Stimulated activated naive CD4-positive, alpha-beta T cell treated with Interleukin-2 at 50 U/mL for 16 hours (primary cell): ENCODE results near the gene ATXN1.
"Not testable (repeated sequence)": the region's sequence is repeated elsewhere in the genome, so short reads cannot be mapped to it uniquely, and the experiment has no call there.

Experiments used
- DNase-seq: peaks from one replicate; lab custom pipeline; 2025; lab: John Stamatoyannopoulos, UW

The ATXN1 gene

GRCh38 chr6:16274885-16275589 lies 486.2 kb downstream of the ATXN1 start:
- DNase-seq, result no peak

GRCh38 chr6:16274483-16274882 lies 486.8 kb downstream of the ATXN1 start:
- no peak for DNase-seq

- DNase-seq, result no peak
Measured at GRCh38 chr6:16273256-16273655, 488.0 kb downstream of the ATXN1 start.

DNA sequence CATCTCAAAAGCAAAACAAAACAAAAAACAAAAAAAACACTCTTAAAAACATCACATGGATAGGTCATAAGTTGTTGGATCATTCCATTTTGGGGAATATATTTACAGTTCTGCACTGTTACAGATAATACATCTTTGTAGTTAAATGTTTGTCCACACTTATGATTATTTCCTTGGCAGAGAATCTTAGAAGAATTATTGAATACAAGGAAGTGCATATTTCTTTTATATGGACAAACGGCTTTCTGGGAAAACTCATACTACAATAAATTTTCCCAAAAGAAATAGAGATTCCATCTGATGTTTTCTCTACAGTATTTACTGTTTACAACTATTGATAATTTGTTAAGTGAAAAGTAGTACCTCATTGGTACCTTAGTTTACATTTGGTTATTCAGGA lies 489.1 kb downstream of the ATXN1 start:
- DNase-seq, result no peak

- no peak for DNase-seq
Measured at GRCh38 chr6:16271428-16271827, 489.8 kb downstream of the ATXN1 start.

GRCh38 chr6:16270178-16270794 lies 491.0 kb downstream of the ATXN1 start:
- DNase-seq, result no peak

- DNase-seq, result not testable (repeated sequence)
Measured at GRCh38 chr6:16269442-16270070, 491.7 kb downstream of the ATXN1 start.

GRCh38 chr6:16267428-16268263 lies 493.6 kb downstream of the ATXN1 start:
- no peak for DNase-seq

- DNase-seq, result no peak
Measured at GRCh38 chr6:16265351-16266341, 495.6 kb downstream of the ATXN1 start.

DNA sequence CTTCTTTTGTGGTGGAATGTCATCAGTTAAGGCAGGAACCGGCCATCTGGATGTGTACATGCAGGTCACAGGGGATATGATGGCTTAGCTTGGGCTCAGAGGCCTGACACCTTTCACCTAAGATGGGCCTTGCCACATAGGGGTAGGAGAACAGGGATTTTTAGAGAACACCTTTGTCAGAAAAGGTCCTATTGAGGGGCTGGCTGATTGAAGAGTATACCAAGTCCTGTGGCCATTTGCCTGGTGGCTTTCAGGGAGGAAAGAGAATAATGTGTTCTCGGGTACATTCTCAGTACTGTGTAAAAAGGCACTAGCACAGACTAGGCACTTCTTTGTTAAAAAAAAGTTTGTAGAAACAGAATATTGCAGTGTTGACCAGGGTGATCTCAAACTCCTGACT lies 496.5 kb downstream of the ATXN1 start:
- no peak for DNase-seq

DNA sequence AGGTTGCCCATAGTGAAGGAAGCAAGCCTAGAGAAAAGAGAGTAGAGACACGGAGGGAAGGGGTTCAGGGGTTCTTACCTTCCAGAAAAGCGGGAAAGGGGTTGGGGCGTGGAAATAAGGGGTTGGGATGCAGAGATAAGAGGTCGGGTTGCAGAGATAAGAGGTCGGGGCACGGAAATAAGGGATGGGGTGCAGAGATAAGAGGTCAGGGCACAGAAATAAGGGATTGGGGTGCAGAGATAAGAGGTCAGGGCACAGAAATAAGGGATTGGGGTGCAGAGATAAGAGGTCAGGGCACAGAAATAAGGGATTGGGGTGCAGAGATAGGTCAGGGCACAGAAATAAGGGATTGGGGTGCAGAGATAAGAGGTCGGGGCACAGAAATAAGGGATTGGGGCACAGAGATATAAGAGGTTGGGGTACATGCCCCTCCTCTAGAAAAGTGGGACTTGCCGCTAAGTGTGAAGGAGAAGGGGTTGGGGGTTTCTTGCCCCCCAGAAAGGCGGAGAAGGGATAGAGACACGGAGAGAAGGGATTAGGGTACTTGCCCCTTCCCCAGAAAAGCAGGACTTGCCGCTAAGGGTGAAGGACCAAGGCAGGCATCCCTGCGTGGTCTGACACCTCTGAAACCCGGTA lies 497.7 kb downstream of the ATXN1 start:
- DNase-seq, result not testable (repeated sequence)

DNA sequence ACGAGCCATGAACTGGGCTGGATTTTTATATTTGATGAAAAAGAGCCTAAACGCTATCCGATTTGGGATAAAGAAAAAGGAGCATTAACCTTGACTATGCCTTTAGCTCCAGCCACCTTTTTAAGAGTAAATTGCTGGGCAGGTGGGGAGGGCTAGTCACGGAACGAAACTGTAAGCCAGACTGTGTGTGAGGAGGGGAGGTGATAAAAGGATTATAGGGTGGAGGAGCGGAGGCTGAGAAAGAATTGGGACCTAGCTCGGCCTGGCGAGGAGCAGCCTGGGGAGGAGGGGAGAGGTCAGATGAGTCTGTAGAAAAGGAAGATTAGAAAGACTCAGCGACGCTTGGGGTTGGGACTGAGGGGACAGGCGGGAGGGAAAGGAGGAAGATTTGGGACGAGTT lies 498.5 kb downstream of the ATXN1 start:
- DNase-seq, result not testable (repeated sequence)

DNA sequence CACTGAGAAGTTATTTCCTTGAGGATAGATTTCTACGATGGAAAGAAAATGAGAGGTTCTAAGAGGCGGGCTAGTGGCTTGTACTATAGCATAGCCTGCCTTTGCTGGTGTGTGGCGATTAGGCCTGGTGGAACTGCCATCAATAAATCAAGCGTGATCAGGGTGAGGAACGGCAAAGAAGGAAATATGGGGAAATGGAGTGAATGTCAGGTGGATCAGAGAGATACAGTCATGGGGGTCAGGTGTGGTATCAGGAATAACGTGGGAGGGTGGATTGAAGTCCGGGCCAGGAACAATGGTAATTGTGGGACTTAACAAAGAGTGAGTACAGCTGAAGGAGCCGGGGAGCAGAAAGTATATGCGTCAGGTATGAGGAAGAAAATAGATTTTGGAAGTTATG lies 500.7 kb downstream of the ATXN1 start:
- not testable (repeated sequence) for DNase-seq

GRCh38 chr6:16259604-16260003 lies 501.7 kb downstream of the ATXN1 start:
- not testable (repeated sequence) for DNase-seq

GRCh38 chr6:16258709-16259075 lies 502.6 kb downstream of the ATXN1 start:
- DNase-seq, result no peak

- DNase-seq, result no peak
Measured at GRCh38 chr6:16257999-16258708, 503.1 kb downstream of the ATXN1 start.

DNA sequence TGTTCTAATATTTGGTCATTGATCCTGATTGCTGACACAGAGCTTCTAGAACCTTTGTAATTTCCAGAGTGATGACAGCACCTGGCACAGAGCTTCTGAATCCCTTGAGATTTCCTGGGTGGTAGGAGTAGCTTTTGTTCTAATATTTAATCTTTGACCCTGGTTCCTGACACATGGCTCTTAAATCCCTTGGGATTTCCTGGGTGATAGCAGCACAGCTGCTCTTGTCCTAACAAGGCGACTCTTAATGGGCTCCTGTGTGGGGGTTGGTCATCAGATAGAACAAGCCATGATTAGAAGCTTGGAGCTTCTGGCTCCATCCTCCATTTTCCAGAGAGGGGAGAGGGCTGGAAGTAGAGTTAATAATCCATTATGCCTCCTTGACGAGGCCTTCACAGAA lies 504.5 kb downstream of the ATXN1 start:
- DNase-seq, result no peak

DNA sequence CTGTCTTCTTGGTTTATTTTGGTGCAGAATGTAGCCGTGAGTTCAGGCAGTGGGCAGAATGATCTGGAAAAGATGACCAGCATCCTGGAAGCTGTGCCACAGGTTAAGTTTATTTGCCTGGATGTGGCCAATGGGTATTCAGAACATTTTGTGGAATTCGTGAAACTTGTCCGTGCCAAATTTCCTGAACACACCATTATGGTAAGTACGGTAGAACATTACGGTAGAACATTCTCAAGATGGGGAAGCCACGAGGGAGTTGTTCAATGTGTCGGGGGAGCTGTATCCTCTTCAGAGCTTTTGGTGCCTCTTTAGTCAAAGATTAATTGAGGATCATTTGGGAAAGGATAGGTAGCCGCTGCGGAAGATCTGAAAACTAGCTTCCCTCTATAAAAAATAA lies 506.7 kb downstream of the ATXN1 start:
- DNase-seq, result no peak

DNA sequence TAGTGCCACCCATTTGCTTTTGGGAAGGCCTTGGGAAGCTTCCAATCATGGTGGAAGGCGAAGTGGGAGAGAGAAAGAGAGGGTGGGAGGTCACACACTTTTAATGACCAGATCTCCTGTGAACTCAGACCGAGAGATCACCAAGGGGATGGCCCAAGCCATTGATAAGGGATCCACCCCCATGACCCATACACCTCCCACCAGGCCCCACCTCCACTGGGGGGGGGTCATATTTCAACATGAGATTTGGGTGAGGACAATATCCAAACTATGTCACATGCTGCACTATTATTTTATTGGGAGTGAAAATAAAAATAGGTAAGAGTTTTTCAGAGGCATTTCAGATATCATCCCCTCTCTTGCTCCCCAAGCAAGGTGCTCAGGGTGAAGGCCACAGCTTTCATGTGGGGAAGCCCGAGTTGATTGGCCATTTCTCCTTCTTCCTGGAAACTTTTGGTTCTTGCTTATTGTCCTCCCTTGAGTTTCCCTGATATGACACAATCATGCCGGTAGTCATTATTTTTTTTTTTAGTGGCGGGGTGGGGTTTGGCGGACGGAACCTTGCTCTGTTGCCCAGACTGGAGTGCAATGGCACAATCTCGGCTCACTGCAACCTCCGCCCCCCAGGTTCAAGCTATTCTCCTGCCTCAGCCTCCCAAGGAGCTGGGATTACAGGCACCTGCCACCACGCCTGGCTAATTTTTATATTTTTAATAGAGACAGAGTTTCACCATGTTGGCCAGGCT lies 507.7 kb downstream of the ATXN1 start:
- DNase-seq, result no peak
